GM12878 (cell line): Measurements from ENCODE around the gene ETV7. TPM values are rescaled to one million over a fixed set of nuclear protein-coding genes. Genes with fewer than 3 reads are reported as not detected.

Experiments
- BHLHE40 ChIP-seq, 2 experiments: fragments of 450-650 bp in 1 of 2; IDR thresholded peaks; 2 replicates each; pipeline ENCODE4 v1.6.1; 2011 to 2017; ENCODE audit warnings: low read depth in 2 of 2, borderline replicate concordance in 1 of 2, improper control_type of control experiment in 1 of 2, low read length in 1 of 2, mild to moderate bottlenecking in 1 of 2
- CEBPZ ChIP-seq: fragments of 150-350 bp; IDR thresholded peaks from 2 replicates; pipeline ENCODE4 v1.6.1; 2016; ENCODE audit warnings: low read depth, low read length
- CREM ChIP-seq: IDR thresholded peaks from 2 replicates; pipeline ENCODE4 v1.6.1; 2014; ENCODE audit warnings: antibody characterized with exemption, low read depth
- IKZF1 ChIP-seq: fragments of 450-650 bp; conservative IDR thresholded peaks from 2 replicates; pipeline ENCODE4 v1.6.1; 2017; ENCODE audit warnings: antibody characterized with exemption, mild to moderate bottlenecking
- NBN ChIP-seq: fragments of 450-650 bp; IDR thresholded peaks from 2 replicates; pipeline ENCODE4 v1.6.1; 2016
- POLR2A ChIP-seq: IDR thresholded peaks from 2 replicates; pipeline ENCODE4 v1.6.1; 2011; ENCODE audit warnings: low read depth, mild to moderate bottlenecking, low read length
- POLR2AphosphoS5 ChIP-seq: IDR thresholded peaks from 2 replicates; pipeline ENCODE4 v1.6.1; 2011; ENCODE audit warnings: mild to moderate bottlenecking, low read length, inconsistent platforms
- RAD51 ChIP-seq: fragments of 450-650 bp; IDR thresholded peaks from 2 replicates; pipeline ENCODE4 v1.6.1; 2016; ENCODE audit warnings: moderate library complexity, mild to moderate bottlenecking, inconsistent platforms
- SKIL ChIP-seq: fragments of 450-650 bp; IDR thresholded peaks from 2 replicates; pipeline ENCODE4 v1.6.1; 2017; ENCODE audit warnings: mild to moderate bottlenecking, low read depth, inconsistent platforms; ENCODE audit not compliant: poor library complexity, severe bottlenecking
- SMAD1 ChIP-seq: fragments of 450-650 bp; IDR thresholded peaks from 2 replicates; pipeline ENCODE4 v1.6.1; 2018; ENCODE audit warnings: mild to moderate bottlenecking, low read depth; ENCODE audit not compliant: partially characterized antibody
- SUZ12 ChIP-seq: fragments of 200-600 bp; sonication (generic); IDR thresholded peaks from one replicate; pipeline ENCODE4 v1.6.1; 2018; ENCODE audit warnings: antibody characterized with exemption, mild to moderate bottlenecking; ENCODE audit not compliant: unreplicated experiment
- ZBTB4 ChIP-seq: fragments of 450-650 bp; formaldehyde crosslinking; IDR thresholded peaks from 2 replicates; pipeline ENCODE4 v1.4.0; 2022; ENCODE audit warnings: mild to moderate bottlenecking, moderate library complexity
- ZBTB40 ChIP-seq: fragments of 450-650 bp; IDR thresholded peaks from 2 replicates; pipeline ENCODE4 v1.6.1; 2016; ENCODE audit warnings: mild to moderate bottlenecking, moderate library complexity, borderline replicate concordance
- ZZZ3 ChIP-seq: IDR thresholded peaks from 2 replicates; pipeline ENCODE4 v1.6.1; 2011; ENCODE audit warnings: low read depth; ENCODE audit not compliant: control insufficient read depth, insufficient read length
- polyA plus RNA-seq, 11 experiments: library from polyadenylated mRNA; depleted of rRNA in 4 of 11; unstranded in 6 of 11; stranded (reverse) in 5 of 11; fragments of >200 nt; fragmentation: Nextera tagmentation in 4 of 11; fragmentation: Illumina TruSeq in 1 of 11; extraction: Ambion mirVana in 4 of 11; extraction: Trizol in 1 of 11; gene quantifications; 1 replicate in 1 of 11; 2 replicates in 10 of 11; pipeline versions ENCODE4 v1.2.1 to v1.2.3, GENCODE V29; 2011 to 2016; ENCODE audit warnings: inconsistent platforms in 2 of 11, missing spikeins in 2 of 11, low read depth in 1 of 11
- total RNA-seq, 4 experiments: library from RNA; depleted of rRNA in 3 of 4; stranded (reverse); fragments of >200 nt in 3 of 4; fragmentation: Illumina TruSeq in 1 of 4; extraction: Trizol in 1 of 4; gene quantifications; 2 replicates each; pipeline versions ENCODE4 v1.2.1 to v1.2.3, GENCODE V29; 2013 to 2021
- TF ChIP-seq, protein P1 (sequence below): IDR thresholded peaks from 2 replicates; pipeline ENCODE4 v1.6.1; 2011; ENCODE audit warnings: low read depth, low read length, improper control_type of control experiment, borderline replicate concordance

The ETV7 gene
- total and polyA plus RNA-seq, 10 of the 15 experiments (the other 5 are each of a cell fraction or from before 2014, with no cell fraction given), result 0.04 to 1.8 (median 1.3) TPM

- TF ChIP-seq SMAD1 (no peak), BHLHE40 (IDR thresholded peaks at IDR 0.05; ENCODE audit: borderline replicate concordance in 1 of 2, low read depth in 2 of 2, low read length in 1 of 2) (peak; percentile 63 to 85), RAD51 (peak; percentile 94), POLR2A (peak; percentile 80), NBN (peak; percentile 29; the same call in 1 of the 2 replicates), CREM (peak; percentile 50; the same call in 1 of the 2 replicates), POLR2AphosphoS5 (peak; percentile 51; the same call in 1 of the 2 replicates), ZBTB4 (CRISPR knock-in tag) (no peak), SKIL (peak; percentile 44), IKZF1 (peak; percentile 77), ZBTB40 (no peak), ZZZ3 (no peak), CEBPZ (no peak), SUZ12 (no peak)
- TF ChIP-seq, protein P1, sequence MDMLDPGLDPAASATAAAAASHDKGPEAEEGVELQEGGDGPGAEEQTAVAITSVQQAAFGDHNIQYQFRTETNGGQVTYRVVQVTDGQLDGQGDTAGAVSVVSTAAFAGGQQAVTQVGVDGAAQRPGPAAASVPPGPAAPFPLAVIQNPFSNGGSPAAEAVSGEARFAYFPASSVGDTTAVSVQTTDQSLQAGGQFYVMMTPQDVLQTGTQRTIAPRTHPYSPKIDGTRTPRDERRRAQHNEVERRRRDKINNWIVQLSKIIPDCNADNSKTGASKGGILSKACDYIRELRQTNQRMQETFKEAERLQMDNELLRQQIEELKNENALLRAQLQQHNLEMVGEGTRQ, result peak; percentile 91
Observed at GRCh38 chr6:36423101-36423824, 35.8 kb upstream of the ETV7 start (continued).
